ENCODE measurements around the gene HMX1. TPM values are rescaled to one million over a fixed set of nuclear protein-coding genes. Genes with fewer than 3 reads are reported as not detected.

The HMX1 gene
- total RNA-seq, 1 donor from 2014 or later: not detected

DNA sequence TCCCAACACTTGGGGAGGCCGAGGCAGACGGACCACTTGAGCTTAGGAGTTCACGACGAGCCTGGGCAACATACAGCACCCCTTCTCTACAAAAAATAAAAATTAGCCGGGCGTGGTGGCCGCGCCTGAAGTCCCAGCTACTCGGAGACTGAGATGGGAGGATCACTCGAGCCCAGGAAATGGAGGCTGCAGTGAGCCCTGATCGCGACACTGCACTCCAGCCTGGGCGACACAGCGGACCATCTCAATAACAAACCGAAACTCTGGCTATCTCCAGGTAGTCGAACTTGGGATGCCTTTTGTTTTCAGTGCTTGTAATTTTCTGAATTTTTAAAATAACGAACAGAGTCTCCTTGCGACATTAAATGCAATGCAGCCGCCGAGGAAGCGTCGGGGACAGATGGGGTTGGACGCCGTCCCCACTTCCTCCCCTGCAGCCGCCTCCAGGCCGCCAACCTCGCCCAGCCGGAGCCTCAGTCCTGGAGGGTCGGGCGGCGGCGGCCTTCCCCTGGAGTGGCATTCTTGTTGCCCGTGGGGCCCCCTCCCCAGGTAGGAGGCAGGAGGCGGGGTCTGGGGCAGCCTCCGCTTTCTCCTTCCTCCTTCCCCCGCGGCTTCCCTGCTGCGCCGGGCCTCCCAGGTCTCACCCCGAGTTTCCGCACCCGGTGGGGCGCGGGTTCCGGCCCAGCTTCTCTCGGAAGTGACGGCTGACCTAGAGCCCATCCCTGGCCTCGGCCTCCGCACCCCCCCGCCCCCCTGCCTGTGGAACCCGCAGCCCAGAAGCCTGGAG lies 14.6 kb downstream of the HMX1 start:
- no peak for DNase-seq (ENCODE audit: low spot score)
- Mint-ChIP-seq H3K36me3 (ENCODE audit: low read depth, unreplicated experiment) (no peaks in the 10 kb centered on the region), H3K4me1 (ENCODE audit: unreplicated experiment) (peaks cover 7% of the 10 kb centered on the region), H3K27me3 (ENCODE audit: unreplicated experiment) (peaks cover 27% of the 10 kb centered on the region), H3K4me3 (ENCODE audit: unreplicated experiment) (peak overlapping the region; percentile 62), H3K27ac (ENCODE audit: unreplicated experiment) (no peak overlapping the region), H3K9me3 (ENCODE audit: unreplicated experiment) (no peaks in the 10 kb centered on the region)
- TF ChIP-seq, protein P1, sequence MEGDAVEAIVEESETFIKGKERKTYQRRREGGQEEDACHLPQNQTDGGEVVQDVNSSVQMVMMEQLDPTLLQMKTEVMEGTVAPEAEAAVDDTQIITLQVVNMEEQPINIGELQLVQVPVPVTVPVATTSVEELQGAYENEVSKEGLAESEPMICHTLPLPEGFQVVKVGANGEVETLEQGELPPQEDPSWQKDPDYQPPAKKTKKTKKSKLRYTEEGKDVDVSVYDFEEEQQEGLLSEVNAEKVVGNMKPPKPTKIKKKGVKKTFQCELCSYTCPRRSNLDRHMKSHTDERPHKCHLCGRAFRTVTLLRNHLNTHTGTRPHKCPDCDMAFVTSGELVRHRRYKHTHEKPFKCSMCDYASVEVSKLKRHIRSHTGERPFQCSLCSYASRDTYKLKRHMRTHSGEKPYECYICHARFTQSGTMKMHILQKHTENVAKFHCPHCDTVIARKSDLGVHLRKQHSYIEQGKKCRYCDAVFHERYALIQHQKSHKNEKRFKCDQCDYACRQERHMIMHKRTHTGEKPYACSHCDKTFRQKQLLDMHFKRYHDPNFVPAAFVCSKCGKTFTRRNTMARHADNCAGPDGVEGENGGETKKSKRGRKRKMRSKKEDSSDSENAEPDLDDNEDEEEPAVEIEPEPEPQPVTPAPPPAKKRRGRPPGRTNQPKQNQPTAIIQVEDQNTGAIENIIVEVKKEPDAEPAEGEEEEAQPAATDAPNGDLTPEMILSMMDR (IDR thresholded peaks at IDR 0.05; ENCODE audit: unreplicated experiment): no peak

DNA sequence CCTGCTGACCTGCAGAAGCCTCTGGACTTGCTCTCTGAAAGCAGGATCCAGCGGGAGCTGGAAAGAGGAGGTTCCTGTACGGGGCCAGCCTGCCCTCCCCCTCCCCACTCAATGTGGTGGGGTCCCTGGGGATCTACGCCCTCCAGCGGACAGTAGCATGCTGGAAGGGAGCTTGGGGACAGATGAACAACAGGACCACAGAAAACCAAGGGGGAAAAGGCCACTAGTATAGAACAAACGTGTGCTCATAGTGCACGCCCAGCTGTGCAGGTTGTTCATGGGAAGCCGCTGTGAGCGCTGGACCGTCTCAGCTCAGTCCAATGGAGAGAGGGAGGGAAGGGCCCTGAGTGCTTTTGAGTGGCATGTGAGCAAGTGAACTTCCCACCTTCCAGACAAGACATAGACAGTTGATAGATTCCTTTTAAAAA lies 15.8 kb downstream of the HMX1 start:
- Mint-ChIP-seq H3K36me3 (ENCODE audit: low read depth, unreplicated experiment) (no peaks in the 10 kb centered on the region), H3K4me3 (ENCODE audit: unreplicated experiment) (no peak overlapping the region), H3K9me3 (ENCODE audit: unreplicated experiment) (no peaks in the 10 kb centered on the region), H3K4me1 (ENCODE audit: unreplicated experiment) (peaks cover 7% of the 10 kb centered on the region), H3K27me3 (ENCODE audit: unreplicated experiment) (peaks cover 27% of the 10 kb centered on the region), H3K27ac (ENCODE audit: unreplicated experiment) (no peak overlapping the region)
- TF ChIP-seq, protein P1 (IDR thresholded peaks at IDR 0.05; ENCODE audit: unreplicated experiment): no peak
- DNase-seq (ENCODE audit: low spot score): no peak

DNA sequence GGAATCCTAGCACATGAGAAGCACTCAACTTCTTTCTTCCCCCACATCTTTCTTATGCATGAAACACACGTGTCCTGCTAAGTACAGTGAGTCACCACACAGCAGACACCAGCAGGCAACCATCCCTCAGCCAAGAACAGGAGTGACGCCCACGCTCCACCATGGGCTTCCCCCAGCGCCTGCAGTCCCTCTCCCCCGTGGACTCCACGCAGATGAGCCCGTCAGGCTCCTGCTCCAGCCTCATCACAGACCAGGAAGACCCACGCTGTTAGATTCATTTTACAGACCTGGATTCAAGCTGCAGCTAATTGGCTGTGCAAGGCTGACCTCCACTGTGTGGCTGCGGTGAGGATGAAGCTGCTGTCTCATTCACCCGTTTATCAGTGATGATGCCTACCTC lies 16.7 kb downstream of the HMX1 start:
- Mint-ChIP-seq H3K4me1 (ENCODE audit: unreplicated experiment) (peaks cover 7% of the 10 kb centered on the region), H3K27ac (ENCODE audit: unreplicated experiment) (no peak overlapping the region), H3K9me3 (ENCODE audit: unreplicated experiment) (no peaks in the 10 kb centered on the region), H3K4me3 (ENCODE audit: unreplicated experiment) (no peak overlapping the region), H3K27me3 (ENCODE audit: unreplicated experiment) (peaks cover 24% of the 10 kb centered on the region), H3K36me3 (ENCODE audit: low read depth, unreplicated experiment) (no peaks in the 10 kb centered on the region)
- DNase-seq (ENCODE audit: low spot score): no peak
- TF ChIP-seq, protein P1 (IDR thresholded peaks at IDR 0.05; ENCODE audit: unreplicated experiment): no peak

DNA sequence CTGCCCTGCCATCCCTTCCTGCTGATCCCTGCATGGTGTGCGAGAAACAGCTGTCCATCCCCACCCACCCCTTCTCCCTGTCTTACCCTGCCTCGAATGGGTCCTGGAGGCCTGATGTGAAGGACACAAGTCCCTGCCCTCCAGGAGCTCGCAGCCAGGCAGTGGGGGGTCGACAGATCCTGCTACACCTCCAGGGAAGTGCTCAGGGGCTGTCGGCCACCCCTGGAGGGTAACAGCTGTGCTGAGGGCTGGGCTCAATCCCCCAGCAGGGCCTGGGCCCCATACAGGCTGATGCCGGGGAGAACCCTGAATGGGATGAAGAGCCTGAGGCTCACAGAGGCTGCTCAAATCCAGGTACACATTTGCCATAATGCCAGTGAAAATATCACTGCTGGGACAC lies 17.6 kb downstream of the HMX1 start:
- Mint-ChIP-seq H3K9me3 (ENCODE audit: unreplicated experiment) (no peaks in the 10 kb centered on the region), H3K4me3 (ENCODE audit: unreplicated experiment) (no peak overlapping the region), H3K36me3 (ENCODE audit: low read depth, unreplicated experiment) (no peaks in the 10 kb centered on the region), H3K27ac (ENCODE audit: unreplicated experiment) (no peak overlapping the region), H3K27me3 (ENCODE audit: unreplicated experiment) (peaks cover 18% of the 10 kb centered on the region), H3K4me1 (ENCODE audit: unreplicated experiment) (peaks cover 7% of the 10 kb centered on the region)
- DNase-seq (ENCODE audit: low spot score): no peak
- TF ChIP-seq, protein P1 (IDR thresholded peaks at IDR 0.05; ENCODE audit: unreplicated experiment): no peak

DNA sequence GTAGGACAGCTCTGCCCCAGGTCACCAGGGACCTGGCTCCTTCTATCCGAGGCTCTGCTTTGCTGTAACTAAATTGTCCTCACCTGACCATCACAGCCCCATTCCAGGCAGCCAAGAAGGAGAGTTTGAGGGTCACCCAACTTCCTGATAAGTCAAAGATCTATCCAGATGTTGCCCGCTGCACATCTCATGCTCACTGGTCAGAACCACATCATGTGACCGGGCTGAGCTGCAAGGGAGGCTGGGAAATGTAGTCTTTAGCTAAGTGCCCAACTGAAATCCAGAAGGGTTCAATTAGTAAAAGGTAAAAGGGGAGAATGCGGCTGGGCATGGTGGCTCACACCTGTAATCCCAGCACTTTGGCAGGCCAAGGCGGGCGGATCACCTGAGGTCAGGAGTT lies 18.4 kb downstream of the HMX1 start:
- no peaks in the 10 kb centered on the region for H3K36me3 Mint-ChIP-seq (ENCODE audit: low read depth, unreplicated experiment)
- H3K9me3 Mint-ChIP-seq (ENCODE audit: unreplicated experiment): no peaks in the 10 kb centered on the region
- peaks cover 7% of the 10 kb centered on the region for H3K4me1 Mint-ChIP-seq (ENCODE audit: unreplicated experiment)
- H3K27ac Mint-ChIP-seq (ENCODE audit: unreplicated experiment): no peak overlapping the region
- H3K27me3 Mint-ChIP-seq (ENCODE audit: unreplicated experiment): peaks cover 17% of the 10 kb centered on the region
- TF ChIP-seq, protein P1 (IDR thresholded peaks at IDR 0.05; ENCODE audit: unreplicated experiment): no peak
- no peak for DNase-seq (ENCODE audit: low spot score)
- H3K4me3 Mint-ChIP-seq (ENCODE audit: unreplicated experiment): no peak overlapping the region

Measured in endothelial cell (in vitro differentiated cells).